Heart right ventricle (tissue), 16 donors: ENCODE results near the gene ACSF3. TPM values are rescaled to one million over a fixed set of nuclear protein-coding genes. Genes with fewer than 3 reads are reported as not detected.

Experiments used
- ATAC-seq, 8 donors: fragments of 200-7000 bp; cut with Tn5 transposase; one replicate each; pipeline ENCODE4 v1.9.1; 2020; ENCODE audit warnings: mild to moderate bottlenecking in 8 of 8, moderate library complexity in 8 of 8, moderate number of reproducible peaks in 1 of 8
- DNase-seq, 2 donors: peaks; one replicate each; pipeline ENCODE4 v3.0.0-alpha.2; 2020
- H3K27ac ChIP-seq, 10 donors: fragments of 200-600 bp; sonication (generic) in 2 of 10; one replicate each; pipeline versions ENCODE4 v1.5.0 to v1.8.0; 2020 to 2022; ENCODE audit warnings: mild to moderate bottlenecking in 3 of 10
- H3K27me3 ChIP-seq, 7 donors: fragments of 200-600 bp; one replicate each; pipeline ENCODE4 v1.8.0; 2021 to 2022; ENCODE audit warnings: mild to moderate bottlenecking in 2 of 7
- H3K36me3 ChIP-seq, 9 donors: fragments of 200-600 bp; sonication (generic) in 1 of 9; one replicate each; pipeline versions ENCODE4 v1.5.0 to v1.8.0; 2020 to 2022; ENCODE audit warnings: mild to moderate bottlenecking in 2 of 9
- H3K4me1 ChIP-seq, 9 donors: fragments of 200-600 bp; sonication (generic) in 1 of 9; one replicate each; pipeline versions ENCODE4 v1.5.0 to v1.8.0; 2020 to 2022; ENCODE audit warnings: mild to moderate bottlenecking in 4 of 9
- H3K4me3 ChIP-seq, 10 donors: fragments of 200-600 bp; sonication (generic) in 2 of 10; one replicate each; pipeline versions ENCODE4 v1.5.0 to v1.8.0; 2020 to 2022; ENCODE audit warnings: mild to moderate bottlenecking in 7 of 10, moderate library complexity in 2 of 10
- H3K9me3 ChIP-seq, 11 donors: fragments of 200-600 bp in 10 of 11; sonication (generic) in 2 of 11; one replicate each; pipeline versions ENCODE4 v1.5.0 to v1.8.0; 2013 to 2022; ENCODE audit warnings: mild to moderate bottlenecking in 2 of 11, control low read depth in 1 of 11, moderate library complexity in 1 of 11
- CTCF ChIP-seq, 9 donors: fragments of 200-600 bp; sonication (generic) in 2 of 9; IDR thresholded peaks; one replicate each; pipeline versions ENCODE4 v1.5.0 to v1.8.0; 2021 to 2022; ENCODE audit warnings: antibody characterized with exemption in 9 of 9, mild to moderate bottlenecking in 5 of 9, moderate library complexity in 1 of 9
- WGBS, 2 donors: extraction: QIAGEN DNeasy Blood & Tissue Kit; methylation state at CpG; one replicate each; pipeline ENCODE4 v1.1.7; 2013; ENCODE audit warnings: inconsistent platforms in 1 of 2; 5-methylcytosine and 5-hydroxymethylcytosine counted together
- intact Hi-C, 10 donors: fragments of 100-400 bp; cut with DNase I; formaldehyde crosslinking; loops; one replicate each; pipeline versions ENCODE4 v1.11.1 to v1.14.2; 2022
- polyA plus RNA-seq, 2 donors: library from polyadenylated mRNA; stranded (reverse); fragments of 200-250 nt; gene quantifications; one replicate each; pipeline ENCODE4 v1.2.3, GENCODE V29; 2013
- total RNA-seq, 10 donors: library from RNA; stranded (reverse); fragmentation: NEBNext Ultra II Directional in 3 of 10; extraction: Animal tissue kit (Norgen Biotek cat#: 25700) in 3 of 10; gene quantifications; one replicate each; pipeline versions ENCODE4 v1.2.1 to v1.2.4, GENCODE V29; 2021 to 2023
- donor health status: Arrhythmogenic right ventricular cardiomyopathy.
- donor health status: ischemic (EF 13 %, LVEDD 7.1; RV severe dilation, severe dysfunction).
- donor health status: healthy with polysubstance abuse.
- donor health status: DM: no; HTN: yes; CAD: no.
- donor health status: DM: no; HTN: no; CAD: no.
- donor health status: ischemic (EF 25% LVEDD 6.9; RV normal size, moderate dysfunction).
- donor health status: ischemic (EF 25% LVEDD 5.7; RV mildly dilated, moderate dysfunction).
- donor health status: healthy.
- donor health status: DM: yes; HTN: yes; CAD: no.
- donor health status: Ischemic cardiomyopathy.
- donor health status: ischemic (EF 35%, LVEDD 5.7; RV mildly dilated, moderate dysfunction).
- donor health status: nonischemic (EF 11% LVEDD 7.7; RV severe dilation, severe dysfunction).
- donor health status: DM: yes; HTN: yes; CAD: no.
- donor health status: PGD.
- donor health status: ischemic (EF 29% LVEDD 5.4; RV normal size, mild dysfunction).
- donor health status: nonischemic (EF 23%, LVEDD 6.1; RV moderate dilation, normal function).

Gene ACSF3
- total and polyA plus RNA-seq, 12 donors, result 11.0 to 36.9 (median 17.8) TPM

- intact Hi-C loops, result no loop called here
- no peak for TF ChIP-seq CTCF (IDR thresholded peaks at IDR 0.05)
- Histone ChIP-seq H3K4me1 (peaks cover 0 to 7% (median 0%) of the 10 kb centered on the region in 9 donors), H3K9me3 (peaks cover 0 to 8% (median 0%) of the 10 kb centered on the region in 11 donors), H3K27ac (no peak overlapping the region), H3K36me3 (no peaks in the 10 kb centered on the region), H3K27me3 (peaks cover 0 to 10% (median 1%) of the 10 kb centered on the region in 7 donors), H3K4me3 (no peak overlapping the region)
- WGBS, 2 donors, result 91 to 92% methylated on average over 16 of the region's 16 CpGs
- ATAC-seq (no peak), DNase-seq (no peak)
Measured at GRCh38 chr16:89077076-89077475, 16.6 kb upstream of the ACSF3 start.

DNA sequence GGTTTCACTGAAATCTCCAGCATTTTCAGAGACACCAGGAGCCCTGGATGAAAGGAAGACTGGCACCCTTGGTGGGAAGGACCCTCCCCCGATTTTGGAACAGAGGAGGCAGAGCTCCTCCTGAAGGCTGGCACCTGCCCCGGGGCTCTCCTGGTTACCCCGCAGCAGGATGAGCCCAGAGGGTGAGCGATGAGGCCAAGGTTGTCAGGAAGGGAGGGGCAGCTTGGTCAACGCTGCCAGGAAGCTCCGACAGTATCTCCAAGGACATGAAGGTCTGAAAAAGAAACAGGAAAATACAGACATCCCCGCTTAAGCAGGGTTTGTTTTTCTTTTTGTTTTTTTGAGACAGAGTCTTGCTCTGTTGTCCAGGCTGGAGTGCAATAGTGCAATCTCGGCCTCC lies 15.5 kb upstream of the ACSF3 start:
- DNase-seq (no peak), ATAC-seq (no peak)
- no peak overlapping the region for H3K4me3 ChIP-seq
- no peak overlapping the region for H3K27ac ChIP-seq
- H3K36me3 ChIP-seq, result no peaks in the 10 kb centered on the region
- no peaks in the 10 kb centered on the region for H3K4me1 ChIP-seq
- intact Hi-C loops, result loop anchor here in 1 of 10 donors (2.0 kb wide), 1 partner anchor 43 kb away; no protein-coding TSS in a partner anchor
- TF ChIP-seq CTCF (IDR thresholded peaks at IDR 0.05), result no peak
- H3K27me3 ChIP-seq, result peaks cover 0 to 8% (median 0%) of the 10 kb centered on the region in 7 donors
- 59 to 65% methylated on average over 8 of the region's 8 CpGs for WGBS, 2 donors
- peaks cover 0 to 8% (median 0%) of the 10 kb centered on the region in 11 donors for H3K9me3 ChIP-seq

- H3K9me3 ChIP-seq, result peaks cover 0 to 5% (median 0%) of the 10 kb centered on the region in 11 donors
- 87 to 90% methylated on average over 19 of the region's 19 CpGs for WGBS, 2 donors
- H3K4me3 ChIP-seq, result no peak overlapping the region
- DNase-seq, result no peak
- H3K27me3 ChIP-seq, result peaks cover 0 to 8% (median 0%) of the 10 kb centered on the region in 7 donors
- no peak overlapping the region for H3K27ac ChIP-seq
- no peaks in the 10 kb centered on the region for H3K36me3 ChIP-seq
- no peaks in the 10 kb centered on the region for H3K4me1 ChIP-seq
- ATAC-seq, result no peak
- TF ChIP-seq CTCF (IDR thresholded peaks at IDR 0.05), result no peak
- intact Hi-C loops, result loop anchor here in 1 of 10 donors (2.0 kb wide), 1 partner anchor 41 kb away; no protein-coding TSS in a partner anchor
Measured at GRCh38 chr16:89079434-89079980, 14.1 kb upstream of the ACSF3 start.

DNA sequence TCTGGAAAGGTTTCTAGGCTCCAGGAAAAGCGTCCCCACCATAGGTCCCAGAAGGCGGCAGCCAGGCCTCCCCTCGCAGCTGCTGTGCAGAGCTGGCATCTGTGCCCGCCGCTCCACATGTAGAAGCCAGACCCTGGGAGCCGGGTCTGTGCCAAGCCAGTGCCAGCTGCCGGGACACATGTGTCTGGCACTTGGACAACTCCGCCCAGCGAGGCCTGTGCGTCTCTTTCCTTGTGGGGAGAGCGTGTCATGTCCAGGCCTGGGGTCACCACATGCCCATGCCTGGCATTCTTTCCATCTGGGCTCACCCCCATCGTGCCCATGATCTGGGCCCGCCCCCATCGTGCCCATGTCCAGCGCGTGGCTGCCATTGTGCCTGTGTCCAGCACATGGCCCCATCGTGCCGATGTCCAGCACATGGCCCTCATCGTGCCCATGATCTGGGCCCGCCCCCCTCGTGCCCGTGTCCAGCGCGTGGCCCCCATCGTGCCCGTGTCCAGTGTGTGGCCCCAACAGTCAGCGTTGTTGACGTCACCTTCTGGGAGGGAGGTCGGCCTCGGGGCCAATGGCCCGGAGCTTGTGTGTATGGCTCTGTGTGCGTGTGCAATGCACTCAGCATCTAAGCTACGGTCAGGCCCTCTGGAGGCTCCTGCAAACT lies 13.3 kb upstream of the ACSF3 start:
- DNase-seq (no peak), ATAC-seq (peak in 1 of 8 donors; percentile 31)
- 92 to 93% methylated on average over 33 of the region's 33 CpGs for WGBS, 2 donors
- Histone ChIP-seq H3K4me3 (no peak overlapping the region), H3K27me3 (peaks cover 0 to 8% (median 1%) of the 10 kb centered on the region in 7 donors), H3K27ac (no peak overlapping the region), H3K4me1 (no peaks in the 10 kb centered on the region), H3K36me3 (no peaks in the 10 kb centered on the region), H3K9me3 (peaks cover 0 to 2% (median 0%) of the 10 kb centered on the region in 11 donors)
- intact Hi-C loops, result no loop called here
- no peak for TF ChIP-seq CTCF (IDR thresholded peaks at IDR 0.05)
